GM23338 (cell line): Measurements from ENCODE around the gene SNRPA1. TPM values are rescaled to one million over a fixed set of nuclear protein-coding genes. Genes with fewer than 3 reads are reported as not detected.

Experiments
- ATAC-seq: fragments of 200-7000 bp; cut with Tn5 transposase; 3 replicates; pipeline ENCODE4 v1.9.1; 2020
- DNase-seq: peaks from one replicate; pipeline ENCODE4 v3.0.0-alpha.2; 2015; ENCODE audit warnings: low spot score
- H2AFZ ChIP-seq: fragments of 200-600 bp; sonication (generic); 2 replicates; pipeline ENCODE4 v1.8.0; 2016; ENCODE audit warnings: antibody characterized with exemption, mild to moderate bottlenecking, moderate library complexity
- H3F3A ChIP-seq: fragments of 200-600 bp; sonication (generic); replicated peaks from 2 replicates; pipeline ENCODE4 v1.8.0; 2017; ENCODE audit warnings: antibody characterized with exemption, mixed run types, low read depth
- H3K27ac ChIP-seq: fragments of 200-600 bp; sonication (generic); 2 replicates; pipeline ENCODE4 v1.6.1; 2016; ENCODE audit warnings: low read depth
- H3K27me3 ChIP-seq: fragments of 200-600 bp; sonication (generic); 2 replicates; pipeline ENCODE4 v1.8.0; 2016; ENCODE audit warnings: mild to moderate bottlenecking, mixed run types, moderate library complexity; ENCODE audit not compliant: insufficient read depth
- H3K36me3 ChIP-seq: fragments of 200-600 bp; sonication (generic); 2 replicates; pipeline ENCODE4 v1.8.0; 2016; ENCODE audit warnings: mild to moderate bottlenecking; ENCODE audit not compliant: insufficient read depth
- H3K4me1 ChIP-seq: fragments of 200-600 bp; sonication (generic); 2 replicates; pipeline ENCODE4 v1.8.0; 2016; ENCODE audit warnings: mild to moderate bottlenecking, moderate library complexity; ENCODE audit not compliant: insufficient read depth
- H3K4me2 ChIP-seq: fragments of 200-600 bp; sonication (generic); 2 replicates; pipeline ENCODE4 v1.7.1; 2017; ENCODE audit warnings: mixed run types
- H3K4me3 ChIP-seq: fragments of 200-600 bp; sonication (generic); 2 replicates; pipeline ENCODE4 v1.6.1; 2016; ENCODE audit warnings: mixed run types
- H3K79me2 ChIP-seq: fragments of 200-600 bp; sonication (generic); replicated peaks from 2 replicates; pipeline ENCODE4 v1.8.0; 2017; ENCODE audit warnings: mild to moderate bottlenecking; ENCODE audit not compliant: insufficient read depth
- H3K9me2 ChIP-seq: fragments of 200-600 bp; sonication (generic); 2 replicates; pipeline ENCODE4 v1.8.0; 2017; ENCODE audit not compliant: insufficient read depth
- H4K20me1 ChIP-seq: fragments of 200-600 bp; sonication (generic); replicated peaks from 2 replicates; pipeline ENCODE4 v1.8.0; 2017; ENCODE audit warnings: mild to moderate bottlenecking; ENCODE audit not compliant: insufficient read depth
- H3K27ac Mint-ChIP-seq: 2 replicates; pipeline ENCODE4 v1.8.0; 2020; ENCODE audit warnings: inconsistent platforms, mild to moderate bottlenecking, moderate library complexity, mixed read lengths
- H3K27me3 Mint-ChIP-seq: 3 replicates; pipeline ENCODE4 v1.8.0; 2022; ENCODE audit warnings: low read depth, mild to moderate bottlenecking, moderate library complexity, mixed read lengths, inconsistent platforms; ENCODE audit not compliant: insufficient read depth, poor library complexity
- H3K36me3 Mint-ChIP-seq: 3 replicates; pipeline ENCODE4 v1.8.0; 2021; ENCODE audit warnings: low read depth, mild to moderate bottlenecking, inconsistent platforms, moderate library complexity, mixed read lengths
- H3K4me1 Mint-ChIP-seq: 3 replicates; pipeline ENCODE4 v1.8.0; 2020; ENCODE audit warnings: mild to moderate bottlenecking, inconsistent platforms, mixed read lengths
- H3K4me3 Mint-ChIP-seq: 3 replicates; pipeline ENCODE4 v1.8.0; 2021; ENCODE audit warnings: moderate library complexity, mild to moderate bottlenecking, inconsistent platforms, mixed read lengths
- H3K9me3 Mint-ChIP-seq: 3 replicates; pipeline ENCODE4 v1.8.0; 2020; ENCODE audit warnings: moderate library complexity, mild to moderate bottlenecking, inconsistent platforms, mixed read lengths
- CREB1 ChIP-seq: fragments of 250-450 bp; sonication (Bioruptor Pico); IDR thresholded peaks from 2 replicates; pipeline ENCODE4 v1.5.0; 2020; ENCODE audit warnings: low read depth, mild to moderate bottlenecking, moderate library complexity
- EZH2phosphoT487 ChIP-seq: fragments of 200-600 bp; sonication (generic); IDR thresholded peaks from one replicate; pipeline ENCODE4 v1.8.1; 2018; ENCODE audit warnings: antibody characterized with exemption; ENCODE audit not compliant: unreplicated experiment
- NANOG ChIP-seq: IDR thresholded peaks from 2 replicates; pipeline ENCODE4 v1.6.1; 2016; ENCODE audit warnings: antibody characterized with exemption, borderline replicate concordance
- POLR2AphosphoS5 ChIP-seq: IDR thresholded peaks from 2 replicates; pipeline ENCODE4 v1.6.1; 2016; ENCODE audit warnings: antibody characterized with exemption, low read depth
- STAT1 ChIP-seq: IDR thresholded peaks from one replicate; pipeline ENCODE4 v1.6.1; 2016; ENCODE audit warnings: antibody characterized with exemption; ENCODE audit not compliant: unreplicated experiment
- ZNF331 ChIP-seq: fragments of 250-450 bp; sonication (Bioruptor Pico); IDR thresholded peaks from 2 replicates; pipeline ENCODE4 v1.5.0; 2020; ENCODE audit warnings: low read depth, mild to moderate bottlenecking, moderate library complexity
- long read RNA-seq: library from polyadenylated mRNA; unstranded; transcript quantifications from one replicate; pipeline ENCODE4 v2.0.0, GENCODE V29; 2020; ENCODE audit not compliant: unreplicated experiment
- polyA plus RNA-seq: library from polyadenylated mRNA; unstranded; fragments of >200 nt; fragmentation: Nextera tagmentation; extraction: Ambion mirVana; gene quantifications from 2 replicates; pipeline ENCODE4 v1.2.1, GENCODE V29; 2016
- total RNA-seq: library from RNA; depleted of rRNA; stranded (reverse); fragments of >200 nt; shearing (Covaris generic); gene quantifications from 2 replicates; pipeline ENCODE4 v1.2.3, GENCODE V29; 2014; rRNA removed
- TF ChIP-seq, protein P1 (sequence below): IDR thresholded peaks from 2 replicates; pipeline ENCODE4 v1.6.1; 2016; ENCODE audit warnings: antibody characterized with exemption
- TF ChIP-seq, protein P2 (sequence below): fragments of 250-450 bp; sonication (Bioruptor Pico); IDR thresholded peaks from 2 replicates; pipeline ENCODE4 v1.5.0; 2020; ENCODE audit warnings: mild to moderate bottlenecking, moderate library complexity

Gene SNRPA1
- total RNA-seq, result 128 and 170 TPM in 2 replicates
- 313 and 361 TPM in 2 replicates for polyA plus RNA-seq
- long read RNA-seq, transcript SNRPA1-207 (8 exons, 924 nt), result minor isoform, 7 of 271 reads
- long read RNA-seq, transcript SNRPA1-201 (9 exons, 1,055 nt), result major isoform, 243 of 271 reads
- long read RNA-seq, partial matches to known transcripts, result 5 of 271 reads
- long read RNA-seq, other reads (novel, unspliced or antisense), result 12 of 271 reads

DNA sequence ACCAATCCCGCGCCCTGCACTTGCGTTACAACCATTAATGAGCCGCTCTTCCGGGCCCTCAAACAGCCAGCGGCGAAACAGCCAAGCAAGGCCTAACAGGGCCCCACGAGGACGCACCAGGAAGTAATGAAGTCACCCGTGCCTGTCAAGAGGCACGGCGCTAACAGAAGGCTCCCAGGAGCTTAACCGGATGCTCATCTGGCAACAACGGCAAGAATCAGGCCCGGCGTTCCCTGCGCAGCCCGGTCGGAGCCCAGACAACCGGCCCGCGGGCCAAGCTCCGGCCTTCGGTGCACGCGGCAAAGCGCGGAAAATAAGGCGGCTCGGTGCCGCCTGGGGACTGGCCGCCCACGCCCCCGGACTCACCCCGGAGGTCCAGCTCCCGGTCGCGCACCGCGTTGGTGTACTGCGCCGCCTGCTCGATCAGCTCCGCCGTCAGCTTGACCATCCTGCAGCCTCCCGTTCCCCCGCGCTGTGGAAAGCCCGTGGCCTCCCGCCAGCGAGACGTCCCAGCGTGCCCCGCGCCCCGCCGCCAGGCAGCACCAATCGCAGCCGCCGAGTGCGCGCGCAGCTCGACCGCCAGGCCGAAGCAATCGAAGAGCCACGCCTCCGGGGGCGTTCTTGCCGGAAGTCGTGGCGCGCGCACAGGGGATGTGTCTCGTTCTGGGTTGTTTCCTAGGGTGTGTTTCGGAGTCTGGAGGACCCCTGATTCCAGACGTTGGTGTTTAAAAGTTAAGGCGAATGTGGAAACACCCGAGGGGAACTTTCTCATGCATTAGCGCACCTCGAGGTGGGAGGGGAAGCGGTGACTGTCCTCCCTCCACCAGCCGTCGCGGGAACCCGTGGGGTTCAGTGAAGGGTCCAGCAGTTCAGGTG lies at the start of gene SNRPA1:
SNRPA1 (minus strand) TSS at position 518 of the 876 bp plus-strand sequence; CDS start at position 448, 70 bp downstream.
- H3K36me3 ChIP-seq, result peaks cover 13% of the 10 kb centered on the region; the same call in 1 of the 2 replicates
- ATAC-seq, result peak; percentile 87
- Mint-ChIP-seq H3K27ac (peak within 1 kb of the TSS; percentile 97), H3K36me3 (peaks cover 14% of the 10 kb centered on the region; the same call in 2 of the 3 replicates), H3K27me3 (peaks cover 2% of the 10 kb centered on the region), H3K4me3 (peak within 1 kb of the TSS; percentile 99), H3K4me1 (peaks cover 10% of the 10 kb centered on the region), H3K9me3 (no peaks in the 10 kb centered on the region)
- peak within 1 kb of the TSS; percentile 70; the same call in 1 of the 2 replicates for H3K27ac ChIP-seq
- peak; percentile 87 for TF ChIP-seq POLR2AphosphoS5
- no peak for TF ChIP-seq STAT1
- TF ChIP-seq NANOG, result no peak
- TF ChIP-seq EZH2phosphoT487, result no peak
- peak; percentile 57 for TF ChIP-seq CREB1 (CRISPR knock-in tag)
- TF ChIP-seq, protein P1, sequence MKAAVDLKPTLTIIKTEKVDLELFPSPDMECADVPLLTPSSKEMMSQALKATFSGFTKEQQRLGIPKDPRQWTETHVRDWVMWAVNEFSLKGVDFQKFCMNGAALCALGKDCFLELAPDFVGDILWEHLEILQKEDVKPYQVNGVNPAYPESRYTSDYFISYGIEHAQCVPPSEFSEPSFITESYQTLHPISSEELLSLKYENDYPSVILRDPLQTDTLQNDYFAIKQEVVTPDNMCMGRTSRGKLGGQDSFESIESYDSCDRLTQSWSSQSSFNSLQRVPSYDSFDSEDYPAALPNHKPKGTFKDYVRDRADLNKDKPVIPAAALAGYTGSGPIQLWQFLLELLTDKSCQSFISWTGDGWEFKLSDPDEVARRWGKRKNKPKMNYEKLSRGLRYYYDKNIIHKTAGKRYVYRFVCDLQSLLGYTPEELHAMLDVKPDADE, result peak; percentile 93
- TF ChIP-seq, protein P2, sequence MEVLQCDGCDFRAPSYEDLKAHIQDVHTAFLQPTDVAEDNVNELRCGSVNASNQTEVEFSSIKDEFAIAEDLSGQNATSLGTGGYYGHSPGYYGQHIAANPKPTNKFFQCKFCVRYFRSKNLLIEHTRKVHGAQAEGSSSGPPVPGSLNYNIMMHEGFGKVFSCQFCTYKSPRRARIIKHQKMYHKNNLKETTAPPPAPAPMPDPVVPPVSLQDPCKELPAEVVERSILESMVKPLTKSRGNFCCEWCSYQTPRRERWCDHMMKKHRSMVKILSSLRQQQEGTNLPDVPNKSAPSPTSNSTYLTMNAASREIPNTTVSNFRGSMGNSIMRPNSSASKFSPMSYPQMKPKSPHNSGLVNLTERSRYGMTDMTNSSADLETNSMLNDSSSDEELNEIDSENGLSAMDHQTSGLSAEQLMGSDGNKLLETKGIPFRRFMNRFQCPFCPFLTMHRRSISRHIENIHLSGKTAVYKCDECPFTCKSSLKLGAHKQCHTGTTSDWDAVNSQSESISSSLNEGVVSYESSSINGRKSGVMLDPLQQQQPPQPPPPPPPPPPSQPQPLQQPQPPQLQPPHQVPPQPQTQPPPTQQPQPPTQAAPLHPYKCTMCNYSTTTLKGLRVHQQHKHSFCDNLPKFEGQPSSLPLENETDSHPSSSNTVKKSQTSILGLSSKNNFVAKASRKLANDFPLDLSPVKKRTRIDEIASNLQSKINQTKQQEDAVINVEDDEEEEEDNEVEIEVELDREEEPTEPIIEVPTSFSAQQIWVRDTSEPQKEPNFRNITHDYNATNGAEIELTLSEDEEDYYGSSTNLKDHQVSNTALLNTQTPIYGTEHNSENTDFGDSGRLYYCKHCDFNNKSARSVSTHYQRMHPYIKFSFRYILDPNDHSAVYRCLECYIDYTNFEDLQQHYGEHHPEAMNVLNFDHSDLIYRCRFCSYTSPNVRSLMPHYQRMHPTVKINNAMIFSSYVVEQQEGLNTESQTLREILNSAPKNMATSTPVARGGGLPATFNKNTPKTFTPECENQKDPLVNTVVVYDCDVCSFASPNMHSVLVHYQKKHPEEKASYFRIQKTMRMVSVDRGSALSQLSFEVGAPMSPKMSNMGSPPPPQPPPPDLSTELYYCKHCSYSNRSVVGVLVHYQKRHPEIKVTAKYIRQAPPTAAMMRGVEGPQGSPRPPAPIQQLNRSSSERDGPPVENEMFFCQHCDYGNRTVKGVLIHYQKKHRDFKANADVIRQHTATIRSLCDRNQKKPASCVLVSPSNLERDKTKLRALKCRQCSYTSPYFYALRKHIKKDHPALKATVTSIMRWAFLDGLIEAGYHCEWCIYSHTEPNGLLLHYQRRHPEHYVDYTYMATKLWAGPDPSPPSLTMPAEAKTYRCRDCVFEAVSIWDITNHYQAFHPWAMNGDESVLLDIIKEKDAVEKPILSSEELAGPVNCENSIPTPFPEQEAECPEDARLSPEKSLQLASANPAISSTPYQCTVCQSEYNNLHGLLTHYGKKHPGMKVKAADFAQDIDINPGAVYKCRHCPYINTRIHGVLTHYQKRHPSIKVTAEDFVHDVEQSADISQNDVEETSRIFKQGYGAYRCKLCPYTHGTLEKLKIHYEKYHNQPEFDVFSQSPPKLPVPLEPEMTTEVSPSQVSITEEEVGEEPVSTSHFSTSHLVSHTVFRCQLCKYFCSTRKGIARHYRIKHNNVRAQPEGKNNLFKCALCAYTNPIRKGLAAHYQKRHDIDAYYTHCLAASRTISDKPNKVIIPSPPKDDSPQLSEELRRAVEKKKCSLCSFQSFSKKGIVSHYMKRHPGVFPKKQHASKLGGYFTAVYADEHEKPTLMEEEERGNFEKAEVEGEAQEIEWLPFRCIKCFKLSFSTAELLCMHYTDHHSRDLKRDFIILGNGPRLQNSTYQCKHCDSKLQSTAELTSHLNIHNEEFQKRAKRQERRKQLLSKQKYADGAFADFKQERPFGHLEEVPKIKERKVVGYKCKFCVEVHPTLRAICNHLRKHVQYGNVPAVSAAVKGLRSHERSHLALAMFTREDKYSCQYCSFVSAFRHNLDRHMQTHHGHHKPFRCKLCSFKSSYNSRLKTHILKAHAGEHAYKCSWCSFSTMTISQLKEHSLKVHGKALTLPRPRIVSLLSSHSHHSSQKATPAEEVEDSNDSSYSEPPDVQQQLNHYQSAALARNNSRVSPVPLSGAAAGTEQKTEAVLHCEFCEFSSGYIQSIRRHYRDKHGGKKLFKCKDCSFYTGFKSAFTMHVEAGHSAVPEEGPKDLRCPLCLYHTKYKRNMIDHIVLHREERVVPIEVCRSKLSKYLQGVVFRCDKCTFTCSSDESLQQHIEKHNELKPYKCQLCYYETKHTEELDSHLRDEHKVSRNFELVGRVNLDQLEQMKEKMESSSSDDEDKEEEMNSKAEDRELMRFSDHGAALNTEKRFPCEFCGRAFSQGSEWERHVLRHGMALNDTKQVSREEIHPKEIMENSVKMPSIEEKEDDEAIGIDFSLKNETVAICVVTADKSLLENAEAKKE (CRISPR knock-in tag), result no peak
- no peak for TF ChIP-seq ZNF331 (CRISPR knock-in tag)
- peak within 1 kb of the TSS; percentile 96 for H3K4me3 ChIP-seq
- peaks cover 25% of the 10 kb centered on the region for H4K20me1 ChIP-seq
- no peaks in the 10 kb centered on the region for H3K9me2 ChIP-seq
- peaks cover 57% of the 10 kb centered on the region for H3K79me2 ChIP-seq
- peak within 1 kb of the TSS; percentile 99 for H2AFZ ChIP-seq
- DNase-seq, result peak; percentile 97
- peaks cover 4% of the 10 kb centered on the region; the same call in 1 of the 2 replicates for H3K4me1 ChIP-seq
- H3K27me3 ChIP-seq, result no peaks in the 10 kb centered on the region
- H3K4me2 ChIP-seq, result peak within 1 kb of the TSS; percentile 84
- H3F3A ChIP-seq, result no peaks in the 10 kb centered on the region; the same call in 1 of the 2 replicates
